ENCODE results near the gene IL13.
"Not testable (repeated sequence)": the region's sequence is repeated elsewhere in the genome, so short reads cannot be mapped to it uniquely, and the experiment has no call there.

IL13 gene

DNA sequence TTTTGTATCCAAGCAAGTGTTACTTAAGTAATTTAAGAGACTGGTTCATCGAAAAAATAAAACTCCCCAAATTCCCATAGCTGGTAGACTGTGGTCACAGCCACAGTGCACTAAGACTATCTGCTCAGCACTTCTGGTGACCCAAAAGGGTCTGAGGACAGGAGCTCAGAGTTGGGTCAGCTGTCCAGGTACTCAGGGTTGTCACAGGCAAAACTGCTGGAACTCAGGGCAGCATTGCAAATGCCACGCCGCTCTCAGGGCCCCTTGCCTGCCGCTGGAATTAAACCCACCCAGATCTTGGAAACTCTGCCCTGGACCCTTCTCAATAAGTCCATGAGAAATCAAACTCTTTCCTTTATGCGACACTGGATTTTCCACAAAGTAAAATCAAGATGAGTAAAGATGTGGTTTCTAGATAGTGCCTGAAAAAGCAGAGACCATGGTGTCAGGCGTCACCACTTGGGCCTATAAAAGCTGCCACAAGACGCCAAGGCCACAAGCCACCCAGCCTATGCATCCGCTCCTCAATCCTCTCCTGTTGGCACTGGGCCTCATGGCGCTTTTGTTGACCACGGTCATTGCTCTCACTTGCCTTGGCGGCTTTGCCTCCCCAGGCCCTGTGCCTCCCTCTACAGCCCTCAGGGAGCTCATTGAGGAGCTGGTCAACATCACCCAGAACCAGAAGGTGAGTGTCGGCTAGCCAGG is at the start of gene IL13:
Gene IL13, plus strand, starts transcription at position 498 of the 705 bp plus-strand sequence. Its CDS starts 14 bp downstream, at position 512.
- no peak for DNase-seq

DNA sequence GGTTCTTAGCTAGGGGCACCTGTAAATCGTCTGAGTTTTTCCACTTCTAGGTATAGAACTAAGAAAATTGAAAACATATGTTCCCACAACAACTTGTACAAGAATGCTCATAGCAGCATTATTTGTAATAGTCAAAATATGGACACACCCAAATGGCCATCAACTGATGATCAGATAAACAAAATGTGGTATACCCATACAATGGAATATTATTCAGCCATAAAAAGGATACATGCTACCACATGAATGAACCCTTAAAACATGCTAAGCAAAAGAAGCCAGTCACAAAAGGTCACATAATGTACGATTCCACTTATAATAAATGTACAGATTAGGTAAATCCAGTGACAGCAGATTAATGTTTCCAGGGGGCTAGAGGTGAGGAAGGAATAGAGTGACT is 46.0 kb upstream of the IL13 start:
- DNase-seq, result no peak

DNA sequence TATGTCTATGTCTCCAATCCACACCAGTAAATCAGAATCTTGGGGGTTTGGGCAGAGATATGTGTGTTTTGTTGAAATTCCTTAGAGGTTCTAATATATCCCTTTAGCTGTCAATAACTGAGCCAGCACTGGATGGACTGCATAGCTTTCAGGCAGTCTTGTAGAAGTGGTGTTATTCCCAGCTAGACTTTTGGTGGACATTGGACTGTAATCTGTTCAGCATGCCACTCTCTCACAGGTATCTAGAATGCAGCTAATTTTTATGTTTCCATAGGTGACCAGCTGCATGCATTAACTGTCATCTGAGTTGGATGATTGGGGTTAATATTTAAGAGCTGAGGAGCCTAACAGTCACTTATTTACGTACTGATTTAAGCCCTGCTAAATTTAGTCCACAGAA is 45.1 kb upstream of the IL13 start:
- DNase-seq, result no peak

DNA sequence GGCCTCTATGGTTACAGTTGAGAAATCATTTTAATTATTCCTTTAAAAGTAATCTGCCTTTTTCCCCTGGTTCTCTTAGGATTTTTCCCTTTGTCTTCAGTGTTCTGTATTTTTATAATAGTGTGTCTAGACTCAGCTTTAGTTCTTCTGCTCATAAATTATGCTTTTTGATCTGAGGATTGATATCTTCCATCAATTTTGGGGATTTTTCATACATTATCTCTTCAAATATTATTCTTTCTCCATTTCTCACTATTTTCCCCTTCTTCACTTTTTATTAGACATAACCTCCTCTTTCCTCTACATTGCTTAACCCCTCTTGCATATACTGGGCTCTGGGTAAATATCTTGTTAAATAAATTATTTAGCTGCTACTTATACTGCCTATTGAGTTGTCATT is 36.3 kb upstream of the IL13 start:
- DNase-seq, result no peak

DNA sequence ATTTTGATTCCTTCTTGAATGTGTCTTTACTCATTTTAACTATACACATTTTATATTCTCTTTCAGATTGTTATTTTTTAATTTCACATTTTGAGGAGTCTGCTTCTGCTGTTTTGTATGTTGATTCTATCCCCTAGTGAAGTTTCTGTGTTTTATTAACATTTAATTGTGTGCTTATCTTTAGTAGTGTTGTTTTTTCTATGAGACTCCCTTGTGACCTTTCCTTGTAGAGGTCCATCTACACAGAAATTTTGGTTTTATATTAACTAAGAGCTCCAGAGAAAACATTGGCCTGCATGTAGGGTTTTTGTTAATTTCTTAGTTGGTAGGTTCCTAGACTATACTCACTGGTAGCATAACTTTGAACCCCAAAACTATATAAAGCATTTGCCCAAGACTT is 35.4 kb upstream of the IL13 start:
- no peak for DNase-seq

DNA sequence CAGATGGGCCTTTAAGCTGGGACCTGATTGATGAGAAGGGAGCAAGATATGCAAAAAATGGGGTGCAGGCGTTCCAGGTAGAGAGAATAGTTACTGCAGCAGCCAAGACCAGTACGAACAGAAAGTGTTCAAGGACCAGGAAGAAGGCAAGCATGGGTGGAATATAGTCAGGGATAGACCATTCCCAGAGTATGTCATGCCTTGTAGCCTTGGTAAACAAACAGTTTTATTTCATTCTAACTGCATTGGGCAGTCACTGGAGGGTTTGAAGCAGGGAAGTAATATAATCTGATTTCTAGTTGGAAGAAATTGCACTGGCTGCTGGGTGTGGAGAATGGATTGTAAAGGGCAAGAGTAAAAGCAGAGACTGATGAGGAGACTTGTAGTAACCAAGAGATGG is 30.5 kb upstream of the IL13 start:
- no peak for DNase-seq

DNA sequence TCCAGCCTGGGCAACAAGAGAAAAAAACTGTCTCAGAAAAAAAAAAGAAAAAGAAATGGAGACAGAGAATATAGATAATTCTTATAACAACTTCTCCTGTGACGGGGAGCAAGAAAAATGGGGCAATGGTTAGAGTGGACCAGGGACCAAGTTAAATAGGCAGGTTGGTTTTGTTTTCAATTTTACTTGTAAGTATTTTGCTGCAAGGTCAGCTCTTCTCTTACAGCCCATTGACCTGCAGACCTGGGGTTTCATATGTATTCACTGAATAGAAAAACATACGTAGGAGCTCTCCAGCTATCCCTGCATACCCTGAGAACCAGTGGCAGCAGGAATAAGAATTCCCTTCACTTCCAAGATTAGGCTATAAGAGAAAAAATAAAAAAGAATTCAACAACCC is 29.2 kb upstream of the IL13 start:
- DNase-seq, result no peak

DNA sequence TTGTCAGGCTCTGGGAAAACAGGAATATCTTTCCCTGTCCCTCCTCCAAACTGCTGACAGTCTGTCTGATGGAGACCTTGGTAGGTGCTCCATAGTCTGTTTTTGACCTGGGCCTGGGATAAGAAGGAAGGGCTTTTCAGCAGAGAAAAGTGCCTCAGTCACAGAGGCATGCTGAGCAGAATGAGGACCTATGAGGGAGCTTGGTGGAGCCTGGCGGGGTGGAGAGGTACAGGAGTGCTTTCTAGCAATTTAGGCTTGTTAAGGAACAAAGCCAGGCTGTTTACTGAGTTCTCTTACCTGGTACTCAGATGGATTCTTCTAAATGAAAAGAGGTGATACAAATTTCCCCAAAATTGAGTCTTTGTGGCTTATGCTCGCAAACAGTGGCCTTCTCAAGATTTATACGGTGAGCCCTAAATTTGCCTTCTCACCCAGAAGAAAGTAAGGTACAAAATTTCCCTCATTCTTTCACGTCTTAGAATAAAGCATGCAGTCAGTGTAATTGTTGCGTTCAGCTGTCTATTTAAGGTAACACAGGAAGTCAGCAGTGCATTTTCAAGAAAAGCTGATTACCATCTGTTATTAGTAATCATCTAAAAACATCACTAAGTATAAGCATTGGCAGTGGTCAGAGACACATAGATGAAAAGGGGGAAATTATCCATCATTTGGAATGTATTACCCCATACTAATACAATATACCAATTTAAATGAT is 28.6 kb upstream of the IL13 start:
- DNase-seq, result no peak

DNA sequence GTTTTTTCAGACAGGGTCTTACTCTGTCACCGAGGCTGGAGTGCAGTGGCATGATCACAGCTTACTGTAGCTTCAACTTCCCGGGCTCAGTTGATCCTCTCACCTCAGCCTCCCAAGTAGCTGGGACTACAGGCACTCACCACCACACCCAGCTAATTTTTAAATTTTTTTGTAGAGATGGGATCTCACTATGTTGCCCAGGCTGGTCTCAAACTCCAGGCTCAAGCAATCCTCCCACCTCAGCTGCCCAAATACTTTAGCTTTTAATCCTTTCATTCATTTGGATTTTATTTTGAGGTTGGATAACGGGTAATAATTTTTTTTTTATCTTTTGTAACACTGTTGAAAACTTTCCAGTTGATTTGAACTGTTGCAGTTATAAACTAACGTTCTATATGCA is 24.4 kb upstream of the IL13 start:
- not testable (repeated sequence) for DNase-seq

DNA sequence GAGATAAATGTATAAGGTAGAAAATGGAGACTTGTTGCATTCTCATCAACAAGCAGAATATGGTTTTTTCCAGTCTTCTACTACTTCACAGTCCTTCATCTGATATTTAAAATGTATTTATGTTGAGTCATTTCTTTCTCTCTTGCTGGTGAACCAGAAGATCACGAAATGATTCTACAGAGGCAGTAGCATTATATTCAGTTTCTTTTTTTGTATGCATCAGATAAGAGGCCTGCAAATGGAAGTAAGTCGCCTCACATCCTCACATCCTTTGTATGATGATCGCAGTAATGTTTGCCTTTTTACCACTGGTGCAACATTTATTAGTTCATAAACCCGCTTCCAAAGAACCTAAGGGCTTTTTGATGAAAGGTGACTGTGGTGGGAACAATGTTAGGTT is 22.1 kb upstream of the IL13 start:
- DNase-seq, result no peak

DNA sequence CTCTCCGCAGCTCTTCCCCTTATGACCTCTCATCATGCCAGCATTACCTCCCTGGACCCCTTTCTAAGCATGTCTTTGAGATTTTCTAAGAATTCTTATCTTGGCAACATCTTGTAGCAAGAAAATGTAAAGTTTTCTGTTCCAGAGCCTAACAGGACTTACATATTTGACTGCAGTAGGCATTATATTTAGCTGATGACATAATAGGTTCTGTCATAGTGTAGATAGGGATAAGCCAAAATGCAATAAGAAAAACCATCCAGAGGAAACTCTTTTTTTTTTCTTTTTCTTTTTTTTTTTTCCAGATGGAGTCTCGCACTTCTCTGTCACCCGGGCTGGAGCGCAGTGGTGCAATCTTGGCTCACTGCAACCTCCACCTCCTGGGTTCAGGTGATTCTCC is 20.7 kb upstream of the IL13 start:
- no peak for DNase-seq

DNA sequence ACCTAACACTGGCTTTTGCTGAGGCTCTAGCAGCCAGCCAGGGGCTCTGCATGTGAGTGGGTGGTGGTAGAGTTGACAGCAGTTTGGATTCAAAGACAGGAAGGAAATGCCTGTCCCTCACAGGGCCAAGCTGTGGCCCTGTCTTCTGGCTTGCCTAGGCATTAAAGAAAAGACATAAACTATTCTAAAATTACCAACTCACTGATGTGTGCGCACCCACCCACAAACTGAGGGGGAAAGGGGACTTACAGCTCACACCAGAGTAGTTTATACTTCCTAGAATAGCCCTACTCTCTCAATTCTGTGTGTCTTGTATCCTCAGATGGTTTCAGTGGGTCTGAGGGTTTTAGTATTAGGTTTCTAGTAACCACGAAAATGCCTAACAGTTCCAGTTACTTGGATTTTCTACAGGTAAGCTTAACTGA is 18.3 kb upstream of the IL13 start:
- DNase-seq, result no peak

DNA sequence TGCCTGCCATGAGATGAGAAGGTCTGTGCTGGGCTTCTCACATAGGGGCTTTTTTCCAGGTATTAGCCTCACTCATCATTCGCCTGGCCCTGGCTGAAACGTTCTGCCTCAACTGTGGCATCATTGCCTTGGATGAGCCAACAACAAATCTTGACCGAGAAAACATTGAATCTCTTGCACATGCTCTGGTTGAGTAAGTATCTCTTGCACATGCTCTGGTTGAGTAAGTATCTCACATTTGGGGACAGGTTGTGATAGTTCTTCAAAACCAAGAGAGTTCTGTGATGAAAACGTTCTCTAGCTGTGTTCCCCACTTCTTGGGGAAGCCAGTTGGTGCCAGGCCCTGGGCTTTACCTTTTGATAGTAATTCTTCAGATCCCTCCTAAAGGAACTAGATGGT is 17.4 kb upstream of the IL13 start:
- DNase-seq, result no peak

DNA sequence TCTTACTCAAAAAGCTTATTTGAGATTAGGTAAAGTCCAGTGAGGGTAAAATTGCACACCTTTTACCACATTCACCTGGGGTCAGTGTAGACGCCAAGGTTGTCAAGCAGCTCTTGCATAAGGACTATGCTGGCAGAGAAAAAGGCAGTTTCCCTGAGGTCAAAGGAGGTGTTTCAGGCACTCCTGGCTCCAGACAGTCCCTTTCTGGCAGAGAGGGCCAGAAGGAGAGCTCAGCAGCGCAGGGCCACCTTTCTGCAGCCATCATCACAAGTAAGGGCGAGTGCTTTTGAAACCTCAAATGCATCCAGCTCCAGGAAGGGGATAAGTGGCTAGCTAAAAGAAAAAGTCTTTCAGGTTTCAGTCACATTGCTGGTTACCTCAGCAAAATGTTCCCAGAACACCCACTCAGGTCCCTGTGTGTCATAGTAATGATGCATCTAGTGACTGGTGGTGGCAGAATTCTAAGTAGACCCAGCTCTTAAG is 16.7 kb upstream of the IL13 start:
- DNase-seq, result no peak

DNA sequence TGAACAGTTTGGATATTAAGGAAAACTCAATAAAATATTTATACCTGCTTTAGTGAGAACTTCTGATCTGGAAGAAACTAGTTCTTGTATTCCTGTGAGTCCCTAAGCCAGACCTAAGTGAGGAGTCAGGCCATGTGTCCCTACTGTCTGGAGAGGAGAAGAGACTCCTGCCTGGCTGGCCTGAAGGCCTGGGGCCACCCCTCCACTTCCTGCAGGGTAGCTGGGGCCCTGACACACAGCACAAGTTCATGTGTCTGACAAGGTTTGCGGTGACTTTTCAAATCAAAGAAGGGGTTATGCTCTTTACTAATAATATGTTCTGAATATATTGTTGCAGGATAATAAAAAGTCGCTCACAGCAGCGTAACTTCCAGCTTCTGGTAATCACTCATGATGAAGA is 16.1 kb upstream of the IL13 start:
- no peak for DNase-seq

DNA sequence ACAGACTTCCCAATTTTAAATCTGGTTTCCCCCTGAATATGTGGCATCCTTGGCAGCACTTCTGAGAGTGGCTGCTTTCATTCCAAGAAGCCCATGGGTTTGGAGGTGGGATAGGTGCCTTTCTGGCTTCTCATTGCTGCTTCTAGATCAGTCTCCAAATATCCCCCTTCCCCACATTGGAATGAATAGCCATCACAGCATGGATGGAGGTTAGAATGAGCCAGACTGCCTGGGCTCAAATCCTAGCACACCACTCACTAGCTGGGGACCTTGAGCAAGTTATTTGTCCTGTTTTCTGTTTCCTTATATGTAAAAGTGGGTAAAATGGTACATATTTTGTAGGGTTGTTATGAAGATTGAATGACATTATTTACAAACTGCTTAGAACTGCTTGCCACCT is 13.8 kb upstream of the IL13 start:
- no peak for DNase-seq

DNA sequence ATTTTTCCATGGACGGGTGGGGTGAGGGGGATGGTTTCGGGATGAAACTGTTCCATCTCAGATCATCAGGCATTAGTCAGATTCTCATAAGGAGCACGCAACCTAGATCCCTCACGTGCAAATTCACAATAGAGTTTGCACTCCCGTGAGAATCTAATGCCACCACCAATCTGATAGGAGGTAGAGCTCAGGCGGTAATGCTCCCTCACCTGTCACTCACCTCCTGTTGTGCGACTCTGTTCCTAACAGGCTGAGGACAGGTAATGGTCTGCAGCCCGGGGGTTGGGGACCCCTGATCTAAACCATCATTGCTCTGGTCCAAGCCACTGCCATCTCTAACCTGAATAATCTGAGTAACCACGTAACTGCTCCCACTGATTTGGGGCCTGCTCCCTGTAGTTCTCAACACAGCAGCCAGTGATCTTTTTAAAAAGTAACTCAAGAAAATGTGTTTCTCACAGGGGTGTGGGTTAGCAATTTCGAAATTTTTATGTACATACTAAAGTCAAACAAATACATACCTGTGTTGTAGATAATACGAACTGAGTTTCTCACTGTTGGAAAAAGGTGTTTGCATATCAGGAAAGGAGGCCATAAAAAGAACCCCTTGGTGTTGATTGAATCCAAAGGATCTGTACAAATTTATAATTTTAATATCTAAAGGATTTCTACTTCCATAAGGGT is 11.2 kb upstream of the IL13 start:
- DNase-seq, result no peak

DNA sequence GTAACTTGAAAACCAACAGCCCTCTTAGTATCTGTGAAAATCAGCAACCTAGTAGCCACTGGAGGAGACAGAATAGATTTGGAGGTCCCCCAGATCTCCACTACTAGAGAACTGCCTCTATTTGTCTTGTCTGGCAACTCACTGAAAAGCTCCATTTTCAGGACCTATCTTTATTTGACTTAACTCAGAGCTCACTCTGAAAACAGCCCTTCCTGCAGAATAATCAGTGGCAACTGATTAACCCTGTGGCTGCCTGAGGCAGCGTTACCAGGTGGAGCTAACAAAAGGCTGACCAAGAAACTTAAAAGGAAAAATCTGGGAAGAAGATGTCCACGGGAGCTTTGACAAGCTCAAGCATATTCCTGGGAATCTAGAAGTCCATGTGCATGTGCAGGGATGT is 10.5 kb upstream of the IL13 start:
- no peak for DNase-seq

DNA sequence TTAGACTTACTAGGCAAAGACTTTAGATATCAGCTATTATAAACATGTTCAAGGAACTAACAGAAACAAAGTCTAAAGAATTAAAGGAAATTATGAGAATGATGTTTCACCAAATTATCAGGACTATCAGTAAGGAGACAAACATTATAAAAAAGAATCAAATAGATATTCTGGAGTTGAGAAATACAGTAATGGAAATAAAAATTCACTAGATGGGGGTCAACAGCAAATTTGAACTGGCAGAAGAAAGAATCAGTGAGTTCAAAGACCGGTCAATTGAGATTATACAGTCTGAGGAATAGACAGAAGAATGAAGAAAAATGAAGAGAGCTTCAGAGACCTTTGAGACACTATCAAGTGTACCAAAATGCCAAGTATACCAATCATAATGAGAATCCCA is 9.6 kb upstream of the IL13 start:
- DNase-seq, result no peak

DNA sequence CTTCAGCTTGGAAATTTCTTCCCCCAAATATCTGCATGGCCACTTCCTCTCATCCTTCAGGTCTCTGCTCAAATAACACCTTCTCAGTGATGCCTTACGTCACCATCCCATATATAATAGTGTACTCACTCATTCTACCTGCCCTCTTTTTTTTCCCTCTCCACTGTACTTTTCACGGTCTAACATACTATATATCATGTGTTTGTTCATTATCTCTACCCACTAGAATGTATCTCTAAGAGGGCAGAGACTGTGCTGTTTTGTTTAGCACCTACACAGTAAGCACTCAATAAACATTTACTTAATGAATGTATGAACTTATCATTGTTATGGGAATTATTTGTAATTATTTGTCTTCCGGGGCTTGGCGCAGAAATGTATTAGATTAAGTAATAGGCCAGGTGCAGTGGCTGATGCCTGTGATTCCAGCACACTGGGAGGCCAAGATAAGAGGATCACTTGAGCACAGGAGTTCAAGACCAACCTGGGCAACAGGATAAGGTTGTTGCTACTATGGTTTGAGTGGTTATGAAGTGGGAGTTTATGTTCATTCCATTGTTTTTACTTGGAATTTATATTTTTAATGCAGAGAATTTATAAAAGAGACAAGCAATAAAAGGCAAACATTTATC is 6.0 kb upstream of the IL13 start:
- DNase-seq, result no peak

DNA sequence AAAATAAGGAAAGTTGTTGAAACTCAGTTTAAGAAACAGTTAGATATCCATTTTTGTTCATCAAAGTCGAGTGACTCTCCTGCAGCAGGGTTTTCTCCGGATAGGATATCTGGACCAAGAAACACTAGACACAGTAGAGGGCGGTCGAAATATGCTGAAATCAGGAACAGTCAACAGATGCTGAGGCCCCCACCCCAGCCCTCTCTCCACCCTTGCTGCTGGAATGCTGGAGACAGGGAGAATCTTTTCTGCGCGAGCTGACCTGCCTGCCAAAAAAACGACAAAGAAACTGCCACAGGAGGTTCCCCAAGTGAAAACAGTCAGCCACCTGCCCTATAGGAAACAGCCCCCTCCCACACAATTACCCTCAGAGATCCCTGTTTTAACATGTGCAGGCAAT is 4.3 kb upstream of the IL13 start:
- no peak for DNase-seq

DNA sequence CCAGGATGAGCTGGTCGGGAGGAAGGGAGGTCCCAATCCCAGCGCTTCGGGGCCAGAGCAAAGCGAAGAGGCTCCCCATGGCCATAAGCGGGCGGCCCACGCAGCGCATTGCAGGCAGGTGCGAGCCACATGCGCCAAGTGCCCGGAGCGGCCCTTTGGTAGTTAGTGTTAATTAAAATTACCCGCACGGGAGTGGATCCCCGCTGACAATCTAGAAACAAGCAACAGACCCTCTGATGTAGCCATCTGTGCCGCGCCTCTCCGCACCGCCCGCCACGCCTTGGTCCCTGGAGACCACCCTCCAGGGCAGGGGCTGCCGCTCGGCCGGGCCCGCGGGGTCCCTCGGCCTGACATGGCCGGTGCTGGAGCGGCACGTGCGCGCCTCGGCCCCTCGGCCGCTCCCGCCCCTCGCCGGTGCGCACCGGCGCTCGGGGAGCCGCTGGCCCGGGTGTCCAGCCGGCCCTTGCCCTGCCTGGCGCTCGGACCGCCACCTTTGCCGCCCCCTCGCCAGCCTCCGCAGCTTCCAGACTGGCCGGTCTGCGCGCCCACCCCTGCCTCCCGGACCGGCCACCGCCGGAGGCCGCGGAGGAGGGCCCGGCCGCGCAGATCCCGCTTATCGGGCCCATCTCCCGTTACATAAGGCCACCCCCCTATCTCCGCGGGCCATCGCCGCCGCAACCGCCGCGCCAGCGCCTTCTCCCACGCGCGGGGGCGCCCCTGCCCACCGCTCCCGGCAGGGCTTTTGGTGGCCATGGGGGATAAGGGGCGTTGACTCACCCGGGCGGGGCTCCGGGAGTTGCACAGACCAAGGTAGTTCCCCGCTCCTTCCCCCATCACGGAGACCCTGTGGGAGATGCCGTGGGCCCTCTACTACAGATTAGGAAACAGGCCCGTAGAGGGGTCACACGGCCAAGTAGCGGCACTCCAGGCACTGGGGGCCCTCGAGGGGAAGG is 1.9 kb upstream of the IL13 start:
- no peak for DNase-seq
